Suprapubic skin (tissue), 4 donors: Measurements from ENCODE around the gene PPIF.

Source experiments
- CTCF ChIP-seq, 2 donors: fragments of 200-600 bp in 1 of 2; fragments of 450-650 bp in 1 of 2; sonication (generic) in 1 of 2; IDR thresholded peaks; one replicate each; pipeline ENCODE4 v1.5.1; 2016 to 2019; ENCODE audit warnings: antibody characterized with exemption in 2 of 2, mild to moderate bottlenecking in 1 of 2, moderate library complexity in 1 of 2
- EP300 ChIP-seq: sonication (generic); formaldehyde crosslinking; IDR thresholded peaks from one replicate; pipeline ENCODE4 v1.6.1; 2017; ENCODE audit warnings: antibody characterized with exemption
- POLR2AphosphoS5 ChIP-seq, 3 donors: sonication (generic); formaldehyde crosslinking; IDR thresholded peaks; one replicate each; pipeline ENCODE4 v1.6.1; 2017; ENCODE audit warnings: antibody characterized with exemption in 3 of 3

GRCh38 chr10:79335094-79335469 is 12.2 kb upstream of the PPIF start:
- TF ChIP-seq CTCF (IDR thresholded peaks at IDR 0.05) = no peak
- TF ChIP-seq EP300 = no peak
- TF ChIP-seq POLR2AphosphoS5 (IDR thresholded peaks at IDR 0.05) = no peak
